Colonic mucosa (tissue), 4 donors: ENCODE data around the gene KIF13A. TPM values are rescaled to one million over a fixed set of nuclear protein-coding genes. Genes with fewer than 3 reads are reported as not detected.

Experiments
- DNase-seq: peaks from one replicate; pipeline ENCODE4 v3.0.0-alpha.2; 2020
- H3K27ac ChIP-seq: fragments of 200-600 bp; one replicate; pipeline ENCODE4 v1.8.0; 2021
- H3K27me3 ChIP-seq: fragments of 200-600 bp; one replicate; pipeline ENCODE4 v1.8.0; 2021
- H3K36me3 ChIP-seq: fragments of 200-600 bp; one replicate; pipeline ENCODE4 v1.8.0; 2021
- H3K4me1 ChIP-seq: fragments of 200-600 bp; one replicate; pipeline ENCODE4 v1.8.0; 2021; ENCODE audit warnings: mild to moderate bottlenecking
- H3K4me3 ChIP-seq: fragments of 200-600 bp; one replicate; pipeline ENCODE4 v1.8.0; 2021
- H3K9ac ChIP-seq, 2 donors: one replicate each; pipeline ENCODE4 v1.7.0; 2013; ENCODE audit warnings: control low read depth in 2 of 2, low read depth in 2 of 2, low read length in 2 of 2
- H3K9me3 ChIP-seq: fragments of 200-600 bp; one replicate; pipeline ENCODE4 v1.8.0; 2021
- intact Hi-C: fragments of 100-400 bp; cut with DNase I; formaldehyde crosslinking; loops from one replicate; pipeline ENCODE4 v1.14.1; 2022
- total RNA-seq, 2 donors: library from RNA; stranded (reverse); fragmentation: NEBNext Ultra II Directional in 1 of 2; extraction: Animal tissue kit (Norgen Biotek cat#: 25700) in 1 of 2; gene quantifications; one replicate each; pipeline ENCODE4 v1.2.1, GENCODE V29; 2021
- TF ChIP-seq, protein P1 (sequence below): fragments of 200-600 bp; IDR thresholded peaks from one replicate; pipeline ENCODE4 v1.8.0; 2022; ENCODE audit warnings: antibody characterized with exemption, mild to moderate bottlenecking
- donor health status: healthy.
- donor health status: DM: no; HTN: no; CAD: no.
- donor health status: DM: no; HTN: no; CAD: no.

The KIF13A gene
- total RNA-seq, 2 donors from 2014 or later: 43.7 to 54.0 TPM

GRCh38 chr6:17957904-17958620 lies 29.4 kb downstream of the KIF13A start:
- intact Hi-C loops: no loop called here
- H3K4me3 ChIP-seq: no peak overlapping the region
- H3K36me3 ChIP-seq: no peaks in the 10 kb centered on the region
- H3K27ac ChIP-seq: no peak overlapping the region
- no peaks in the 10 kb centered on the region for H3K4me1 ChIP-seq
- TF ChIP-seq, protein P1, sequence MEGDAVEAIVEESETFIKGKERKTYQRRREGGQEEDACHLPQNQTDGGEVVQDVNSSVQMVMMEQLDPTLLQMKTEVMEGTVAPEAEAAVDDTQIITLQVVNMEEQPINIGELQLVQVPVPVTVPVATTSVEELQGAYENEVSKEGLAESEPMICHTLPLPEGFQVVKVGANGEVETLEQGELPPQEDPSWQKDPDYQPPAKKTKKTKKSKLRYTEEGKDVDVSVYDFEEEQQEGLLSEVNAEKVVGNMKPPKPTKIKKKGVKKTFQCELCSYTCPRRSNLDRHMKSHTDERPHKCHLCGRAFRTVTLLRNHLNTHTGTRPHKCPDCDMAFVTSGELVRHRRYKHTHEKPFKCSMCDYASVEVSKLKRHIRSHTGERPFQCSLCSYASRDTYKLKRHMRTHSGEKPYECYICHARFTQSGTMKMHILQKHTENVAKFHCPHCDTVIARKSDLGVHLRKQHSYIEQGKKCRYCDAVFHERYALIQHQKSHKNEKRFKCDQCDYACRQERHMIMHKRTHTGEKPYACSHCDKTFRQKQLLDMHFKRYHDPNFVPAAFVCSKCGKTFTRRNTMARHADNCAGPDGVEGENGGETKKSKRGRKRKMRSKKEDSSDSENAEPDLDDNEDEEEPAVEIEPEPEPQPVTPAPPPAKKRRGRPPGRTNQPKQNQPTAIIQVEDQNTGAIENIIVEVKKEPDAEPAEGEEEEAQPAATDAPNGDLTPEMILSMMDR: no peak
- H3K27me3 ChIP-seq: no peaks in the 10 kb centered on the region
- H3K9ac ChIP-seq: no peak overlapping the region
- no peak for DNase-seq
- H3K9me3 ChIP-seq: no peaks in the 10 kb centered on the region

DNA sequence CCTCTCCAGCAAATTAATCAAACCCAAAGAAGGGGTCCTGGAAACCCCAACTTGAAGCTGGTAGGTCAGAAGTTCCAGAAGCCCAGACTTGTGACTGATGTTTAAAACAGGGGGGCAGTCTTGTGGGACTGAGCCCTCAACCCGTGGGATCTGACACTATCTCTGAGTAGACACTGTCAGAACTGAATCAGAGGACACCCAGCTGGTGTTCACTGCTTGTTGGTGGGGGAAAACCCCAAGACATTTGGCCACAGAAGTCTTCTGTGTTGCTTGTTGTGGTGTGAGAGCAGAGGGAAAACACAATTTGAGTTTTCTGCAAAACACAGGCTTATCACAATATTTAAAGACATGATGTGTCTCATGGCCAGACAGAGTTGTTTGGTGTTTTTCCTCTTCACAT lies 29.9 kb downstream of the KIF13A start:
- Histone ChIP-seq H3K9me3 (no peaks in the 10 kb centered on the region), H3K9ac (no peak overlapping the region), H3K27me3 (no peaks in the 10 kb centered on the region), H3K36me3 (no peaks in the 10 kb centered on the region), H3K27ac (no peak overlapping the region), H3K4me3 (no peak overlapping the region), H3K4me1 (no peaks in the 10 kb centered on the region)
- DNase-seq: no peak
- intact Hi-C loops: no loop called here
- TF ChIP-seq, protein P1: no peak

DNA sequence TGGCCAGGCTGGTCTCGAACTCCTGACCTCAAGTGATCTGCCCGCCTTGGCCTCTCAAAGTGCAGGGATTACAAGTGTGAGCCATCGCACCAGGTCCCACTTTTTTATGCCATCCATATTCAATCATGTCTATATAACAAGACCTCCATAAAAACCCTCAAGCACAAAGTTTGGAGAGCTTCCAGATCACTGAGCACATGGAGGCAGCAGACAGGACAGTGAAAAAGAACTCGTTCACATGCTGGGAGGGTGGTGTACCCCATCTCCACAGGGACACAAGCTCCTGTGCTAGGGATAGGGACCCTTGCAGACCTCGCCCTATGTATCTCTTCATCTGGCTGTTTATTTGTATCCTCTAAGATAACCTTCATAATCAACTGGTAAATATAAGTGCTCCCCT lies 30.3 kb downstream of the KIF13A start:
- no peaks in the 10 kb centered on the region for H3K4me1 ChIP-seq
- TF ChIP-seq, protein P1: no peak
- no peaks in the 10 kb centered on the region for H3K36me3 ChIP-seq
- intact Hi-C loops: no loop called here
- H3K9ac ChIP-seq: no peak overlapping the region
- H3K4me3 ChIP-seq: no peak overlapping the region
- H3K9me3 ChIP-seq: no peaks in the 10 kb centered on the region
- DNase-seq: no peak
- no peaks in the 10 kb centered on the region for H3K27me3 ChIP-seq
- no peak overlapping the region for H3K27ac ChIP-seq

GRCh38 chr6:17950095-17950494 lies 37.3 kb downstream of the KIF13A start:
- TF ChIP-seq, protein P1: no peak
- DNase-seq: no peak
- intact Hi-C loops: no loop called here
- Histone ChIP-seq H3K4me3 (no peak overlapping the region), H3K9ac (no peak overlapping the region), H3K9me3 (no peaks in the 10 kb centered on the region), H3K4me1 (no peaks in the 10 kb centered on the region), H3K27ac (no peak overlapping the region), H3K27me3 (no peaks in the 10 kb centered on the region), H3K36me3 (no peaks in the 10 kb centered on the region)

GRCh38 chr6:17949168-17949567 lies 38.3 kb downstream of the KIF13A start:
- Histone ChIP-seq H3K4me3 (no peak overlapping the region), H3K9me3 (no peaks in the 10 kb centered on the region), H3K9ac (no peak overlapping the region), H3K36me3 (no peaks in the 10 kb centered on the region), H3K27me3 (no peaks in the 10 kb centered on the region), H3K27ac (no peak overlapping the region), H3K4me1 (no peaks in the 10 kb centered on the region)
- DNase-seq: no peak
- TF ChIP-seq, protein P1: no peak
- intact Hi-C loops: no loop called here
